D721Med (cell line): Measurements from ENCODE around the gene CCER1.

ENCODE experiments used
- DNase-seq: peaks from one replicate; pipeline ENCODE4 v3.0.0; 2011; ENCODE audit warnings: low spot score; ENCODE audit not compliant: insufficient read length
- FAIRE-seq: peaks from 2 replicates; lab custom pipeline; 2011; peaks lifted over from hg19 to GRCh38; lab: Jason Lieb, UNC
- CTCF ChIP-seq: IDR thresholded peaks from 2 replicates; pipeline ENCODE4 v1.5.1; 2012; ENCODE audit warnings: mild to moderate bottlenecking, control low read depth; ENCODE audit not compliant: insufficient read depth; ENCODE audit errors: missing control alignments

The CCER1 gene

DNA sequence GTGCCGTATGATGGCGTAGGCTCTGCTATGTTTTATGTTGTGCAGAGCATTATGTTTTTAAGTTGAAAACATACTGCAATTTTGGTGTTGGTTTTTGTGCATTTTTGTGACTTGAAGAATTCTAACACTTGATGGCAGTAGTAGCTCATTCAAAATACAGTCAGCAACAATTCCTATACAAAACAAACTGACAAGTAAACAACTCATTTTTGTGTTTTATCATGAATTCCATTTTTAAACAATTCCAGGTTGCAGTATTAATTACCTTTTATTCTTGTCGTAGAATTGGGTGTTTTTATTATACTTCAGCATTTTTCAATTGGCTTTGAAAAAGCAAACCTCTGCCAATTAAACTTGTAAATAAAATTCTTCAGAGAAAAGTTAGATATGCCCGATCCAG is 4.1 kb upstream of the CCER1 start:
- DNase-seq = no peak
- FAIRE-seq = no peak
- TF ChIP-seq CTCF = peak; percentile 33

GRCh38 chr12:90958347-90958746 is 3.4 kb upstream of the CCER1 start:
- DNase-seq = no peak
- FAIRE-seq = no peak
- TF ChIP-seq CTCF = no peak

GRCh38 chr12:90954428-90954827 is 548 bp downstream of the CCER1 start:
- DNase-seq = no peak
- FAIRE-seq = no peak
- no peak for TF ChIP-seq CTCF

DNA sequence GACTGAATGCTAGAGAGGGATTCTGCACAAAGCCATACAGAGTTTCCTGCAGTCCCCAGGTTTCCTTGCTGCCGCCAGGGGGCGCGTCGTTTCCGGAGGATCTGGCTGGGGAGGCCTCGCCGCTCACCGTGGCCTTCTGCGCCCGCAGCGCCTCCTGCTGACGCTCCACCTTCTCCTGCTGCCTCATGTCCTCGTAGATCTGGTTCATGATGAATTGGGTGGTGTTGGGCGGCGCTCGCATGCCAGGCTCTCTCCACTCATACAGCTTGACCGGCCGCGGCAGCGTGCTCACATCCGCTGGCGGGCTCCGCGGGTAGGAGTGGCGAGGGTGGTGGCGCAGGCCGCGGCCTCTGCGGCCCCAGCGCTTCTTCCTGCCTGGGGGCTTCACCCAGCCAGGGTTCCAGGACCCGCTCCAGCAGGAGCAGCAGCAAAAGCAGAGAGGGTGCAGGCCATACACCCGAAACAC is 987 bp downstream of the CCER1 start:
- TF ChIP-seq CTCF = no peak
- DNase-seq = no peak
- no peak for FAIRE-seq

DNA sequence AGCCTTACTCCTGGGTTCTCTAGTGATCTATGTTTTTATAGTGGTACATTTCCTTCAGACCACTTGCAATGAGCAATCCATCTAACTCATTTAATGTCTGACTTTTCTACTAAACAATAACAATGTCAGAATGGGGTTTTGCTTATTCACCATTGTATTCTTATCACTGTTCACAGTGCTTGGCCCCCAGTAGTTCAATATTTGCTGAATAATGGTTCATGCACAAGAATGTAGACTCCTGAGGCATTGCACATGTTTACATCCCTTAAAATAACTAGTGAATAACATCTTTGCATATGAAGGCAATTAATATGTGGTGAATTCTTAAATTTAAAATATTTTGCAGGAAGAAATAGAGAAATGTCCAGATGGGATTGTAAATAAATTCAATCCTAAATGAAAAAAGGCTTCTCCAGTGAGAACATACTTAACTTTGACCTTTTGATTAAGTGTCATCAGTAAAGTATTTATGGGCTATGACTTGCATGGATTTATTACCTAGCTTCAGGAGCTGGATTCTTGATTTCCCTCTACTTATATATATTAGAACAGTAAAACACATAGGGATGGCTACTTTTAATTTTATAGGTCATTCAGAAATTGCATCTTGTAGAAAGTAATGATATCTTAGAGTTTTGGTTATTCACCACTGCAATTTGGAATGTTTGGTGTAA is 3.4 kb downstream of the CCER1 start:
- no peak for TF ChIP-seq CTCF
- FAIRE-seq (no peak), DNase-seq (no peak)

DNA sequence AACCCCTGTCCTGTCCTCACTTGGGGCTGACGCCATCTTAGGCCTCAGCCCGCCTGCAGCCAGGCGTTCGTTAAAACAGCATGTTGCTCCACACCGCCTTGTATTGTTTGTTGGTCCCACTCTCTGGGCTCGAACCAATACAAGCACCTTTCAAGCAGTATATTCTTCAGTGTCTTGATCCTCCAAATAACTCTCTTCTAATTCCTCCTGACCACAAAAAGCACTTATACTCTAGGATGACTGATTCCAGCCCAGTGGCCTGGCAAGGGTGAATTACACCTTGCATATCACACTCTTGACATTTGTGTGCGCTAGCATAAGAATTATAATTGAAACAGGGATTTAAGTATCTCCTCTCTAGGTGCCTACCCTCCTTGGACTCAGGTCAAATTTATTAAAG is 7.1 kb downstream of the CCER1 start:
- DNase-seq = no peak
- no peak for TF ChIP-seq CTCF
- FAIRE-seq = no peak

GRCh38 chr12:90945070-90945649 is 9.8 kb downstream of the CCER1 start:
- TF ChIP-seq CTCF = peak; percentile 77
- FAIRE-seq (peak; percentile 88), DNase-seq (no peak)
